Astrocyte of the spinal cord (primary cell): ENCODE results near the gene FKBP8.

Experiments
- DNase-seq: peaks from one replicate; pipeline ENCODE4 v3.0.0; 2011; ENCODE audit warnings: low read depth, low spot score
- H3K4me3 ChIP-seq: 2 replicates; pipeline ENCODE4 v1.5.1; 2011; ENCODE audit warnings: low read depth, mild to moderate bottlenecking, low read length, moderate library complexity
- CTCF ChIP-seq: IDR thresholded peaks from 2 replicates; pipeline ENCODE4 v1.5.1; 2012; ENCODE audit warnings: low read depth, mild to moderate bottlenecking, low read length, inconsistent platforms
- in situ Hi-C: cut with HindIII; loops from 2 replicates; pipeline ENCODE4 v1.10.0; 2017; ENCODE audit warnings: low sequenced_read_pairs

FKBP8 gene

DNA sequence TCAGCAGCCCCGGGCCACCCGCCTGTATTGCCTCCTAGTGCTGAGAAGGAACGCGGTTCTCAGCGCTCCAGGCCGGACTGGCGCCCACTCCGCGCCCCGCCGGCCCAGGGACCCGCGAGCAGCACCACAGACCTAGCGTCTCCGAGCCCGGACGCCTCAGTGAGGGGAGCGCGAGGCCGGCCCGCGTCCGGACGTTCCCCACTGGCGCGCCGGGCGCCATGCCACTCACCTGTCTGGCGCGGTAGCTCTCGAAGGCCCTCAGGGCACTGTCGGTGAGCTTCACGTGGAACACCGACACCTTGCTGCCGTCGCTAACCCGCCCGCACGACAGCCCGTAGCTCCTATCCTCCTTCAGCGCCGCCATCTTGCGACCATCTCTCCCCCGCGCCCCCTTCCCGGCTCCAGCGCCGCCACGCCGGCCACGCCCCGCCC lies 21.7 kb downstream of the FKBP8 start, which contains the start of gene ELL:
TSS of gene ELL (minus strand) at position 379 of the 432 bp plus-strand sequence. CDS start at position 364, 15 bp downstream.
- no peak for DNase-seq
- no peak for TF ChIP-seq CTCF
- peak within 1 kb of the TSS; percentile 77 for H3K4me3 ChIP-seq
- in situ Hi-C loops: no loop called here

DNA sequence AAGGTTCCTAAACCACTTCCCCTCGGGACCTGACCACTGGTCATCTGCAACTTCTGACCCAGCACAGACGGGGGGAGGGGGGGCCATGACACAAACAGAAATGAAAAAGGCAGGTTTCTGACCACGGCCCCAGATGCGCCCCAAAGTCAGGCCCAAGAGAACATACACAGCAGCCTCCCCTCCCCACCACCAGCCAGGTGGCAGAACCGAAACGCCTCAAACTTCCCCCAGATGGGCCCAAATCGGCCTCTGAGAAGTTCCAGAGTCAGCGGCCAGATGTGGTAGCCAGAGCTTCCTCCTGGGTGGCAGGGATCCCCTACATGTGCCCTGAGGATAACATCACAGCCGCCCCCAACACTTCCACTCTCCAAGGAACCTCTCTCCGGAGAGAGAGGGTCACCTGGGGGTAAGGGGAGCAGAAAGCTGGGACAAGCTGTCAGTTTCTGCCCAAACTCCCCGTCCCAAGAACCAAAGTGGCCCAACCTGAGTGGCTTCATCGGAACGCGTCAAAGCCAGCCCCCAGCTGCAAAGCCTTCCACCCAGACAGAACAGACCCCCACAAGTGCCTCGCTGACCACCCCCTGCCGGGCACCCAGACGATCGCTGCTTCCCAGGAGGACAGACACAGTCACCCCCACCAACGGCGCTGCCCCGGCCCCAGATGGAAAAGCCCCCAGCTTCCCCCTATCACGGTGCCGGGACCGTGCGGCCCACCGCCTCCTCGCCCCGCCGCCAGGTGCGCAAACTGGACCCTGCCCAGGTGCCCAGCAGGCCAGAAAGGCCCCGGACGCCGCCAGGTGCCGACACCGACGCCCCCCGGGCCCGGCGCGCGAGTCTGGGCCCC lies 22.3 kb downstream of the FKBP8 start:
- in situ Hi-C loops: no loop called here
- TF ChIP-seq CTCF: peak; percentile 1
- DNase-seq: no peak
- peak overlapping the region; percentile 77 for H3K4me3 ChIP-seq

DNA sequence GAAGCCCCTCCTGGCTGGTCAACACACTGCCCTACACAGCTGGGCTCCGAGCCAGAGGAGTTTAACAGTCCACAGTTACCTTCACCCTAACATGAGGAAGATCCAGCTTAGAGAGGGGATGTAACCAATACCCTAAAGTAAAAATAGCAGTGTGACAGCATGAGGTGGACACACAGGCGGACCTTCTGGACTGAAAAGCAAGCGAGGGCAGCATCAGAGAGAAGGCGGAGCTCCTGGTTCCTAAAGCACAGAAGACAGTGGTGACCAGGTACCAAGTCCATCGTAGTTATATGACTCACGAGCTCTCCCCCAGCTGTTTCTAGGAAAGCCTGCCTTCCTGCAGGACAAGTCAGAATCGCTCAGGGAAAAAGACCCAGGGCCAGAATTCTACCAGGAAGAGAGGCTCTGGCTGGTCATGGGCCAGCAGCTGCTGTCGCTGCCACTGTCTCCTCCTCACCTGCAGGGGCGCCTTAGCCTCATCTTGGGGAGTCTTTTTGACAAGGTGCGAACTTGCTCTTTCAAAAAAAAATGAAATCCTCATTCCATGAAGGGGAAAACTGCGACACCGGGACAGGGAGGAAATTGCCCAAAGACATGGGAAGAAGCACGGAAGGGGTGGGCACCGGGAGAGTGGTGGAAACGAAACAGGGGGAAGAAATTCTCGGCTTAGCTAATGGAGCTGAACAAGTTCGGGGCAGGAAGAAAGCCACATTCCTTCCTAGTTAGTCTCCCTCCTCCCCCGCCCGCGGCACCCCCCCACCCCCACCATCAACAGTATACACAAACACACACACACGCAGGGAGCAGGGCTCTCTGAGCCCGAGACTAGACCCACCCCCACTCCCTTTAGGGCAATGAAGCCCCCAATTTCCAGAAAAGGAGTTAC lies 23.2 kb downstream of the FKBP8 start:
- peak; percentile 68 for TF ChIP-seq CTCF
- peak; percentile 75 for DNase-seq
- peak overlapping the region; percentile 77 for H3K4me3 ChIP-seq
- in situ Hi-C loops: no loop called here

GRCh38 chr19:18518639-18519038 lies 24.7 kb downstream of the FKBP8 start:
- no peak overlapping the region for H3K4me3 ChIP-seq
- no peak for DNase-seq
- no peak for TF ChIP-seq CTCF
- in situ Hi-C loops: no loop called here

DNA sequence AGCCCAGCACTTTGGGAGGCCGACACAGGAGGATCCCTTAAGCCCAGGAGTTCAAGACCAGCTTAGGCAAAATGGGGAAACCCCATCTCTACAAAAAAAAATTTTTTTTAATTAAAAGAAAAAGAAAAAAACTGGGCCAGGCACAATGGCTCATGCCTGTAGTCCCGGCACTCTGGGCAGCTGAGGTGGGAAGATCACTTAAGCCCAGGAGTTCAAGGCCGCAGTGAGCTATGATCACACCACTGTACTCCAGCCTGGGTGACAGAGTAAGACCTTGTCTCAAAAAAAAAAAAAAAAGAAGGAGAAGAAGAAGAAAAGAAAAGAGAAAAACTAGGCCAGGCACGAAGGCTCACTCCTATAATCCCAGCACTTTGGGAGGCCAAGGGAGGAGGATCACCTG lies 25.8 kb downstream of the FKBP8 start:
- in situ Hi-C loops: no loop called here
- no peak overlapping the region for H3K4me3 ChIP-seq
- TF ChIP-seq CTCF: no peak
- DNase-seq: no peak

GRCh38 chr19:18515959-18516358 lies 27.4 kb downstream of the FKBP8 start:
- TF ChIP-seq CTCF: no peak
- in situ Hi-C loops: no loop called here
- H3K4me3 ChIP-seq: no peak overlapping the region
- no peak for DNase-seq
